ENCODE results near the gene RGL3.
"Not testable (repeated sequence)": the region's sequence is repeated elsewhere in the genome, so short reads cannot be mapped to it uniquely, and the experiment has no call there.

The RGL3 gene

GRCh38 chr19:11448410-11448809 is 29.3 kb upstream of the RGL3 start:
- DNase-seq = no peak

- DNase-seq = no peak
Observed at GRCh38 chr19:11447347-11448262, 28.5 kb upstream of the RGL3 start.

DNA sequence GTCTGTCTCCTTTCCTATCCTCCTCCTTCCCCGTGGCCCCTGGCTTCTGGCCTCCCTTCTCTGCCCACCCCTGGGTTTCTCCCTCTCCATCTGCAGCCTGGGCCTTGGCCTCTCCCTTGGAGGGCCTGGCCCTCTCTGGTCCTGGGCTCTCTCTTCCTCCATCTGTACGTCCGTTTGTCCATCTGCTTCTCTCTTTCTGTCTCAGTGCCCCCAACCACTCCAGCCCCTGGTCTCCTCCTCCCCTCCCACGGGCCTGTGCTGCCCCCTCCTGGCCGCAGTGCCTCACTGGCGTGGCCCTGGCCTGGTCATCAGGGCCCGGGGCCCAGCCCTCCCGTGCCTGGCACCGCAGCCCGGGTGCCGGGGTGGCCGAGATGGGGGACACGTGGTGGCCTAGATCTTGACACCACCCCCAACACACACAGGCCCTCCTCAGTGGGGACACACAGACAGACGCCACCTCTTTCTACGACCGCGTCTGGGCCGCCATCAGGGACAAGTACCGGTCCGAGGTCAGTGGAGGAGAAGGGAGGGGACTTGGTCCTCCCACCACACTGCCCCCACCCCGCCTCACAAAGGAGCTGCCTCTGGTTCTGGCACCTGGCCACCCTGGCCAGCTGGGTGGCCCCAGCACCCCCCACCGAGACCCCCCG is 27.7 kb upstream of the RGL3 start:
- DNase-seq = no peak

DNA sequence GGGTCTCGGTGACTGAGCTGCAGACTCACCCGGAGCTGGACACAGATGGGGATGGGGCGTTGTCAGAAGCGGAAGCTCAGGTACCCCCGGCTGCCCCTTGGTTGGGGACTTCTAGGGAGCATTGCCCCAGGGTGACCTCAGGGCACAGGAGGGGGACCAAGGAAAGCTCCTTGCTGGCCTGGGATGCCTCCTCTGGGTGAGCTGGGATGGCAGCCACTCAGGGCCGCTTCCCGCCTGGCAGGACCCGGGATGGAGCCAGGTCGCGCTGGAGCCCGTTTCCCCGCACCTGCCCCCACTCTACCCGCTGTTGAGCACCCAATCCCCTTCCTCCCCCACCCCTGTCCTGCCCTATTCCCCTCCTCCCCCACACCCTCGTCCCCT is 27.1 kb upstream of the RGL3 start:
- no peak for DNase-seq

DNA sequence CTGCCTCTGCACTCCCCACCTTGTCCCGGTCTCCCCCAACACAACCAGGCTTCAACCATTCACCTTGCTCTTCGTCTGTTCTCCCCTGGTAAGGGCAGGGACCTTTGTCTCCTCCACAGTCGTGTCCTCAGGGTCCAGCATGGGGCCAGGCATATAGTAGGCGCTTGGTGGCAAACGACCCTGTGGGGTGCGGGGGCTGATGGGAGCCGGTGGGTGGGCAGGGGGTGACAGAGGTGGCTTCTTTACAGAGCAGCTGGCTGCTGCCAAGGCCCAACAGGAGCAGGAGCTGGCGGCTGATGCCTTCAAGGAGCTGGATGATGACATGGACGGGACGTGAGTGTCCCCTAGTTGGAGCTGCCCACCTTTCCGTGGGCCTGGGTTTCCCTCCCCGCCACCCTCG is 26.0 kb upstream of the RGL3 start:
- no peak for DNase-seq

DNA sequence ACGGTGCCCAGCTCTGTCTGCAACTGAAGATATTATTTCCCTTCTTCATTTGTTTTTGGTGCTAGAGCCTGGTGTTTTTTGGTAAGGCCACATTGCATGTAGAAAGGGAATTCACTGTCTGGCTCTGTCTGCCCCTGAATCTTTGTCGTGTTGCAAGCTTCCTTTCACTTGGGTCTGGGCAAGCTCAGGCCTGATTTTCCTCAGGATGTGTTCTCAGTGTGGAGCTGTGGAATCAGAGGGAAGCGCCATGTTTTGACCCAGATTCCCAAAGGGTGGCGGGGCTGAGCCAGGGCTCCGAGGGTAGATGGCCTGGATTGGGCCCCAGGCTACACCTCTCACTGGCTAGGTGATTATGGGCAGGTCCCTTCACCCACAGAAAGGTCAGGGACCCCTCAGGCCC is 24.9 kb upstream of the RGL3 start:
- DNase-seq = no peak

DNA sequence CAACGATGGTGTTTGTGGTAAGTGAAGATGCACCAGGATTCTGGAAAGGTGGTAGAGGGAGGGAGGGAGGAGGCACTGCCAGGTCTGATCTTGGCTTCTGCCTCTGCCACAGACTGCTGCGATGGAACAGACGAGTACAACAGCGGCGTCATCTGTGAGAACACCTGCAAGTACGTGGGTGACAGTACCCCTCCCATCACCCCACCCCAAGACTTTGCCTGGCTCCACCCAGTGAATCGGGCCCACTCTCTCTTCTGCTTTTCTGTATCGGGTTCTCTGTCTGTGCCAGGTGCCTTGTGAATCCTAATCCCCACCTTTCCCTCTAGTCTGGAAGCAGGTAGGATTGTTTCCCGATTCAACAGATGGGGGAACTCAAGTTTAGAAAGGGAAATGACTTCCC is 18.8 kb upstream of the RGL3 start:
- DNase-seq = no peak

DNA sequence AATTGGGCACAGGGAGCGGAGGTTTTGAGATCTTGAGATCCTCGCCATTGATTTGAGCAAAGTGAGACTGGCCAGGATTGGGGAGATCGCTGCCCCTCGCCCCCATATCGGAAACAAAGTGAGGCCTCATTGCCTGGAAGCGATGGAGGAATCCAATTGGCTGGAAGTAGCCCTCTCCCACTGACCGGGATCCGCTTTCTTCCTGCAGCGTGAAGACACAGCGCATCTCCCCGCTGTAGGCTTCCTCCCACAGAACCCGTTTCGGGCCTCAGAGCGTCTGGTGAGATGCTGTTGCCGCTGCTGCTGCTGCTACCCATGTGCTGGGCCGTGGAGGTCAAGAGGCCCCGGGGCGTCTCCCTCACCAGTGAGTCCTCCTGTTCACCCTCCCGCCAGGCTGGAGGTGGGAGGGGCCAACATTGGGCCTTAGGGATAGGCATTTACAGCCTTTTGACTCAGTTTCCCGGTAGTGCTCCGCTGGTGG is 16.8 kb upstream of the RGL3 start:
- DNase-seq = no peak

- peak; percentile 100 for DNase-seq
Observed at GRCh38 chr19:11435057-11435832, 16.1 kb upstream of the RGL3 start, which contains the start of the genes ODAD3 and PRKCSH. Gene ODAD3, minus strand, starts transcription at chr19:11435121. Its CDS starts 105 bp downstream, at chr19:11435016. Gene PRKCSH, plus strand, starts transcription at chr19:11435635. Its CDS starts 483 bp downstream, at chr19:11436118.

DNA sequence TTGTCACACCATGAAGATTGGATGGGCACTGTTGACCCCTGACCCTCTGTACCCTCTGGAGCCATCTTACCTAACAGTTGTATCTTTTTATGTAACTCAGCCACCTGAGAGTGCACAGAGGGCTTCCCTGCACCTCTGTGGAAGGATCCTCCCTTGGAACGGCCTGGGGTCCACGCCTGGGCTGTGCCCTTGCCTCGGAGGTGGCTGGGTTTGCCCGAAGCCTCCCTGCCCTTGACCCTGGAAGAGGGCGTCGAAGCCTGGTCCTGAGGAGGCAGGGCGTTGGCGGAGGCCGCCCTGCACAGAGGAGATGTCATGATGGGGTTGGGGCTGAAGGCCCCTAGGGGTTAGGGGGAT is 15.6 kb upstream of the RGL3 start:
- DNase-seq = no peak

GRCh38 chr19:11433526-11433925 is 14.4 kb upstream of the RGL3 start:
- DNase-seq = not testable (repeated sequence)

DNA sequence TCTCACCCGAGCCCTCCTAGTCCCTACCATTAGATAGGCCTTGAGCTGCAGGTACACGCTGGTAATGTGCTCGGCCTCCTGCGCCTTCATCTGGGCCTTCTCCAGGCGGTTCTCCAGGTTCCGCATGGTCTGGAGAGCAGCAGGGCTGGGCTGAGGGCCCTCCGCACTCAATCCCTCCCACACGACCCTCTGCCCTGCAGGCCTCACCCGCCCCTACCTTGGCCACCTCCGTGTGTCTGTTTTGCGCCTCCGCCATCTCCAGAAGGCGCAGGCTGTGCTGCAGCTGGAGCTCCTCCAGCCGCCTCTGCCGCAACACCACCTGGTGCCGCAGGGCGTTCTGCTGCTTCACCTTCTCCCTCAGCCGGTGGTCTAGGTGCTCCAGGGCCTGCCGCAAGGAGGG is 7.5 kb upstream of the RGL3 start:
- no peak for DNase-seq

DNA sequence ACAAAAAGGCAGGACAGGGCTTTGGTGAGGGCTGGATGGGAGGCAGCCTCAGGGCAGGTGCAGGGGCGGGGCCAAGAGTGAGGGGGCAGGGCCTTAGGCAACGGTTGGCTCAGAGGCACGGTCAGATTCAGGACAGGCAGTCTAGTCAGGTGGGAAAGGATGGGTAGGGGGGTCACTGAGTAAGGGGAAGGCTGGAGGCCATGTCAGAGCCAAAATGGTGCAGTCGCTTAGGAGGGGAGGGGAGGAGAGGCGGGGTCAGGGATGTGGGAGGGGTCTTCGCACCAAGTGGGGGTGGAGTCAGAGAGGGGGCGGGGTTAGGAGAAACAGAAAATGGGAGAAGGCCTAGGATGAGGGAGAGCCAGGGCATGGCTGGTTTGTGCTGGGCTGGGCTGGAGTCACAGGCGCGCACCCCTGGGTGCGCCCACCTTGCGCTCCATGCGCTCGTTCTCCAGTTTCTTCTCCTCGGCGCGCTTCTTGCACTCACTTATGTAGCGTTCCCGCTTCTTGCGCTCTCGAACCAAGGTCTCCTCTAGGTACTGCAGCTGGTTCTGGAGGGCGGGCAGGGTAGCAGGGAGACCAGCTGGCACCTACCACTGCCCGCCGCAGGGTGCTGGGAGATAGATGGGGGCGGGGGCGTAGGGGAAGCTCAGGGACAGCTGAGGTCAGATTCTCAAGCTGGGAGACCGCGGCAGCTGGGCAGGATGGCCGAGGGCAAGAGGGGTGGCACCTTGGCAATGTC is 6.8 kb upstream of the RGL3 start:
- DNase-seq = no peak

DNA sequence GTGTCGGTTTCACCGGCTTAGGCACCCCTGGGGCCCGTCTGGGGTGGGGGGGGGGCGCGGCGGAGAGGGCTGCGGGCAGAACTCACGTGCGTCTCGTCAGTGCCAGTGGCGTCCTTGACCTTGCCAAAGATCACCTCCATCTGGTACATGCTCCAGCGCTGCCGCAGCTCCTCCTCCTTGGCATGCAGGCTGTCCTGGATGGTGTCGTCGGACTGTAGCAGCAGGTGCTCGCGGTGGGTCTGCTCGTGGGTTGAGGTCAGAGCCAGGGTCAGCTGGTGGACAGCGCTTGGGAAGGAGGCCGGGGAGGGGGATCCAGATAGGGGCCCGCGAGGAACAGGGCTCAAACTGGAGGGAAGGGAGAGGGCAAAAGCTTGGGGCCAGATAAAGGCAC is 4.7 kb upstream of the RGL3 start:
- no peak for DNase-seq

GRCh38 chr19:11423164-11423790 is 4.2 kb upstream of the RGL3 start:
- DNase-seq = no peak

DNA sequence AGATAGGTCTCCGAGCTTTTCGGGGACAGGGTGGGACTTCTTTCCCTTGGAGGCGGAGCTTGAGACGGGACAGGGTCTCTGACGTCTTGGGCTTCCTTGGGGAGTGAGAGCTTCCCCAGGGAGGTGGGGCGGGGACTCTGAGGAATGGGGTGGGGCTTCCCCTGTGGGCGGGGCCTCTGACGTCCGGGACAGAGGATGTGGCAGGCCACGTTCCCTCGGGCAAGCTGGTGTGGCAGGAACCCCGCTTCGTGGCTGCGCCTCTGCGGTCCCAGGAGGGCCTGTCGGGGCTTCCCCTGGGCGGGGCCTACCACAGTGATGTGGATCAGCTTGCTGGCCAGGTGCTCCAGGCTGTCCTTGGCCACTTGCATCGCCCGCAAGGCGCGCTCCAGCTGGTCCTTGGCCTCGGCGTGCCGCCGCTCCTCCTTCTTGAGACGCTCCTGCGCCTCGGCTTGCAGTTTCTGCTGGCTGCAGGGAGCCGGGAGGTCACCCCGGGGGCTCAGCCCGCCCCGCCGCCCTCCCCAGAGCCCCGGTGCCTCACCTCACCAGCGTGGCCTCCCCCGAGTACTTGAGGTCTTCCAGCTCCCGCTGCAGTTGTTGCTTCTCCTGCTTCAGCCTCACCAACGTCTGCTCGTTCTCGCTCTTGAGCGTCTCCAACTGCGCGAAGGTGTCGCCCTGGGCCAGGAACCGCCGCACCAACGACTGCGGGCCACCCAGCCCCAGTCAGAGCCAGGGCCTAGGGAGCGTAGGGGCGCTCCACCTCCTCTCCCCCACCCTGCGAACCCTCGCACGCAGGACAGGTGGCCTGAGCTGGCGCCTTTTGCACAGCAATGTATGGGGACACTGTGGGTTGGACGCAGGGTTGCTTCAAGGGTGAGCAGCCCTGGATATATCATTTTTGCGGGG is 3.3 kb upstream of the RGL3 start:
- DNase-seq = peak; percentile 78

- DNase-seq = peak; percentile 34
Observed at GRCh38 chr19:11421371-11422098, 2.4 kb upstream of the RGL3 start.

- peak; percentile 25 for DNase-seq
Observed at GRCh38 chr19:11420429-11421370, 1.6 kb upstream of the RGL3 start.

- DNase-seq = no peak
Observed at GRCh38 chr19:11418094-11418548, 993 bp downstream of the RGL3 start.

Data from MV-4-11 (cell line).